GM18870 (cell line): ENCODE results near the gene PCCA.
"Not testable (repeated sequence)": the region's sequence is repeated elsewhere in the genome, so short reads cannot be mapped to it uniquely, and the experiment has no call there.

ENCODE experiments used
- ATAC-seq: cut with Tn5 transposase; IDR thresholded peaks from one replicate; pipeline ENCODE4 v1.9.1; 2021; ENCODE audit warnings: moderate library complexity; ENCODE audit not compliant: unreplicated experiment

The PCCA gene

DNA sequence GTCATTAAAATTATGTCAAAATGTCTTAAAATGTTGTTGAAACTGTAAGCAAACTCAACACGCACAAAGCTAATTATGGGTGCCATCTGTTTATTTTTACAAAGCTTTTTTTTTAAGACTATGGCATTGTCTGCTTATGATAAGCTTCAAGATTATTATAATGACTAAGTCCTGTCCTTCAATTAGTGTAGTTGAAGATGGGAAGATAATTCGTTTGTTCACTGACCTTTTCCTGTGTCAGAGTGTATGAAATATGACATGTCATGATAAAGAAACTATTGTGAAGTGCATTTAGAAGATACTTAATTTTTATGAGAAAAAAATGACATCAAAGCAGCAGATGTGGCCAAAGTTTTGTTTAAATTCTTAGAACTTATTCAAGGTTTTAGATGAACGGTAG, 211.3 kb downstream of the PCCA start:
- no peak for ATAC-seq

DNA sequence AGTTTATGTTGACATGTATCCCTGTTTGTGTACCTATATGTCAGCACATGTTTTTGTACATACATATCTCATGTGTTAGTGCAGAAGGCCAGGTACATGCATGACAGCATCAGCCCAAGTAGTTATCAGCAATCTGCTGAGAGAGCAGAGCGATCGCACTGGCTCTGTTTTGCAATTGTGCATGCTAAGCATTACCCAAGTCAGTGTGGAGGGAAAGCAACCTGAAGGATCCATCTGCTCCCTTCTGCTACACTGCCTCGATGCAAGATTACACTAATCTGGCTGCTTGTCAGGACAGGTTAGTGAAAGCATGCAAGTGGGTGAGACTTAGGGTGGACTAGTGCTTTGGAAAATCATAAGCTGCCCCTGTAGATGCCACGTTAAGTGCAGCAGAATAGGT, 211.8 kb downstream of the PCCA start:
- ATAC-seq: no peak

GRCh38 chr13:100301418-100301817, 212.5 kb downstream of the PCCA start:
- ATAC-seq: no peak

DNA sequence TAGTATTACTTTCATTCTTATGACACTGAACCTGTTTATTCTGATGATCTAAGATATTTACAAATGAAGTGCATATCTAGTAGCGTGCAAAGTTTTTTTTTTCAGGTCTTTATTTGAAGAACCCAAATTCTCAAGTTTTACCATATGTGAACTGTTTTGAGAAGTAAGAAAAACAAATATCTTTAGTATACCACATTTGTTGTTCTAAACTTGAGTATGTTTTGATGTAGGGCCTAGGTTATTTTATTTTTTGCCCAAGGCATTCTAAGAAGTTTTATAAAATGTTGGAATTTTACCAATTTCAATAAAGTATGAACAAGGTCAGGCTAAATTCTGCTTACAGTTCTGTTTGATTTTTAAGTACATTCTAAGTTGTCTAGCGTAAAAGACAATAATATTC, 213.5 kb downstream of the PCCA start:
- no peak for ATAC-seq

DNA sequence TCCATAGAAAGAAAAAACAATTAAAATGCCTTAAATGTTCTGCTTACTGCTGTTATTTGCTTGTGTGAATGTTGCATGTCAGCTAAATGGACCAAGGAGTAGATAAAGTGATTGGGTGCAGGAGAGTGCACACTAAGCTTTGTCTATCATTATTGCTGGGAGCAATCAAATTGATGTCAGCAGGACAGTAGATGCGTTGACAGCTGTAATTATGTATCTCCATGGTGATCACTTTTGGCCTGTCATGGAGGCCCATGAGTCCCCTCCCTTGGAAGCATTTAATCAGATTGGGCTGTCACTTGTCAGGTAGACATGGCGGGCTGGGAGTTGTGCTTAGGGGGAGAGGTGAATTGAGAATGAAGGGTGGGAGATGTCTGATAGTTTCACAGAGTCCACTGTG, 215.3 kb downstream of the PCCA start:
- ATAC-seq: no peak

GRCh38 chr13:100305398-100305797, 216.5 kb downstream of the PCCA start:
- ATAC-seq: no peak

- ATAC-seq: no peak
These were observed 217.1 kb downstream of the PCCA start for GRCh38 chr13:100306030-100306429.

- ATAC-seq: no peak
These were observed 217.6 kb downstream of the PCCA start for GRCh38 chr13:100306434-100306999.

DNA sequence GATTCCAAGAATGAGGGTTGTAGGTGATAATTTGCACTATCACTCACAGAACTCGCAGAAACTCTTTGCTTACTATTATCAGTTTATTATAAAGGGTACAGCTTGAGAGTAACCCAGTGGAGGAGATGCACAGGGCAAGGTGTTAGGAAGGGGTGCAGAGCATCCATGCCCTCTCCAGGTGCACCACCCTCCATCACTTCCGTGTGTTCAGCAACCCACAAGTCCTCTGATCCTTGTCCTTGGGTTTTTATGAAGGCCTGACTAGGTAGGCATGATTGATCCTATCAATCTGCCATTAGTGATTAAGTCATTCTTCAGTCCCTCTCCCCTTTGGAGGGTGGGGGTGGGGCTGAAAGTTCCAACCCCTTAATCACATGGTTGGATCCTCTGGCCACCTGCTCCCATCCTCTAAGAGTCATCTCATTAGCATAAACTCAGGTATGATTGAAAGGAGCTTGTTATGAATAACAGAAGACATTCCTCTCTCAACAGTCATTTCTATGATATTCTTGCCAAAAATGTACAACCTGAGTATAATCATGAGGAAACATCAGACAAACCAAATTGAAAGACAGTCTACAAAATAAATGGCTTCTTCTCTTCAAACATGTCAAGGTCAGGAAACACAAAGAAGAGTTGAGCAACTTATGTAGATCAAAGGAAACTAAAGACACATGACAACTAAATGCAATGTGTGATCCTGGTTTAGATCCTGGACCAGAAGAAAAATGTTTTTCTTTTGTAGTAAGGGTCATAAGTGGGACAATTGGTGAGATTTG, 225.4 kb downstream of the PCCA start:
- no peak for ATAC-seq

DNA sequence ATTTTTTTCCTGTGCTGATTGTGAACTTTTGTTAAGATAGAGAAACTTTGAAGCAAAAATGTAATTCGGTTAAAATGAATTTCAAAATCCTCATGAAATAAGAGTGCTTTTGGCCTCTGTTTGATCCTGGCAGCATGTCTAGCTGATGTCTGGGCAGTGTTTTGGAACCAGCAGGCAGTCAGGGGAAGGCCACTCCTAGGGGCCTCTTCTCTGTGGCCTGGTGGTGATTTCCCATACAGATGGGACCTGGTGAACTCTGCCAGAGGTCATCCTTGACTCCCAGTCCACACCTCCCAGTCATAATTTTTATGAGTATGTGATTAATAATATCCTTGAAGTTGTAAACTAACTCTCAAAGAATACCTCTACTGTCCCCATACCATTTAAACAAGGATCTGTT, 226.6 kb downstream of the PCCA start:
- ATAC-seq: no peak

DNA sequence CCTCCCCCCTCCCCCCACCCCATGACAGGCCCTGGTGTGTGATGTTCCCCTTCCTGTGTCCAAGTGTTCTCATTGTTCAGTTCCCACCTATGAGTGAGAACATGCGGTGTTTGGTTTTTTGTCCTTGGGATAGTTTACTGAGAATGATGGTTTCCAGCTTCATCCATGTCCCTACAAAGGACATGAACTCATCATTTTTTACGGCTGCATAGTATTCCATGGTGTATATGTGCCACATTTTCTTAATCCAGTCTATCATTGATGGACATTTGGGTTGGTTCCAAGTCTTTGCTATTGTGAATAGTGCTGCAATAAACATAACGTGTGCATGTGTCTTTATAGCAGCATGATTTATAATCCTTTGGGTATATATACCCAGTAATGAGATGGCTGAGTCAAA, 229.6 kb downstream of the PCCA start:
- not testable (repeated sequence) for ATAC-seq

GRCh38 chr13:100323937-100324336, 235.0 kb downstream of the PCCA start:
- no peak for ATAC-seq

DNA sequence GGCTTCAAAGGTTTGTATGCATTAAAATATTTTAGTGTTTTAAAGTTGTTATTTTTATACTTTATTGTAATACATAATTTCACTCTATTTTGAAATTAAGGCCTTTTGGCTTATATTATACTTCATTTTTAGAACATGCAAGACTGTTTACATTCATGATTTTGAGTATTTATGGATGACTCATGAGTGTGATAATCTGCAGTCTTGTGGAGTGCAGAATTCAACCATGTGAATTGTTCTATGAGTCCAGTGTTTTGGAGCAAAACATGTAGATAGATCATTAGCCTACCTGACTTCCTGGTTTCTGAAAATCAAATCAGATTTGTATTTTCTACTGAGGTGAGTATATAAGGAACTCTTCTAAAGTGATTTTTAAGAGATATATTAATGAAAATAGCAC, 241.8 kb downstream of the PCCA start:
- no peak for ATAC-seq

DNA sequence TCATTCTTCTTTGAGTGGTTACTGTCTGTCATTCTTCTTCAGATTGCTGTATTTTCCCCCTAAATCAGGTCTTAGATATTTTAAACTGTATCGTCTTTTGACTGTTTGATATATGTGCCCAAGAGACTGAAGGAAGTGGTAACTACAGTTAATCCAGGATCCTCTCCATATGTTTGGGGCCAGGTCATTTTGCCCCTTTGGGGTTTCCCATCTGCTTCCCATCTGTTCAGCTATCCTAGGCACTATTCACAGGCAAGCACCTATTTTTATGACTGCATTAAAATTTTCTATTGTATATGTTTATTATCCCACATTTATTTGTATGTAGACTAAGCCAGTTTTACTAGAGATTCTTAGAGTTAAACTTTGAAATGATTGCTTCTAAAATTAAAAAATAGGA, 244.2 kb downstream of the PCCA start:
- ATAC-seq: no peak

DNA sequence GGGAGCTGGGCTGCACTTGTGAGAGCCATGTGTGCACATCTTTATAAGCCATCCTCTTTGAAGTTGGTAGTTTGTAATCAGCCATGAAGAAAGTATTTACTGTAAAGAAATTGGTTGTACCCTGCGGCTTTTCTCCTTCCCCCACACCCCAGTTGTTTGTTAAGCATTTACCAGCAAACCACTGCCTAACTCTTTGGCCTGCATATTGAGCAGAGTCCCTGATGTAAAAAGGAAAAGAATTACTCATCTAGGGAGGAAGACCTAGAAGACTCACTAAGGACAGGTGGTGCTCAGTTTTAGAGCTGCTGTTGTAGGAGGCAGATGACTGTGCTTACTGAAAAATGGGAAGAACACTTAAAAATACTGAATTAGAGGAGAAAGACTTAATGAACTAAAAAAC, 245.3 kb downstream of the PCCA start:
- ATAC-seq: peak; percentile 83

DNA sequence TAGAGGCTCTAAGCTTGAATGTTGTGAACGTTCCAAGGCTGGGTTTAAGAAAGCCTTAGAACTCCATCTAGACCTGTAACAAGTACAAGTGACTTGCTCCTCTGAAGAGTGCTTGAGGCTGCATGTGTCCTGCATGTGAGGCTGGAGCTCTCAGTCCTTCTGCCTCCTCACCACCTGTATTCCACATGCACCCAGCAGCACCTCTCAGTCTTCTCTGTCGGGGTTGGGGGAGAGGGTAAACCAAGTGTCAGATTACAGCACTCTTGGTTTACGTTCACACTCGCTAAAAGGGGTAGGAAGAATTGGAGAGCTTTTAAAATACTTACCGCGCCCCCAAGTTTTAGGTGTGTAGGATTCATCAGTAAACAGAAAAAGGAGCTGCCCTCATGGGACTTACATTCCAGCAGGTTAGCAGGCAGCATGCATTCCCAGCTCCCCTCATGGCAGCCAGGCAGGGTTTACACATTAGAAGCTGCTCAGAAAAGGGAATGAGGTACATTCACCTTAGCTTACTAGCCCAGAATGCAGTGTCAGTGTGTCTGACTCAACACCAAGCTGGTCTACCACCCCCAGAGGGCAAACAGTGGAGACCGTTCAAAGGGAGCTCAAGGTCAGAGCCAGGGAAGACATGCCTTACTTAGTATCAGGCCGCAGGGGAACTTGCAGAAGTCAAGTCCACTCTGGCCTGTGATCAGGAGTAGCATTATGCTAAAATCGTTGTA, 248.1 kb downstream of the PCCA start:
- no peak for ATAC-seq

DNA sequence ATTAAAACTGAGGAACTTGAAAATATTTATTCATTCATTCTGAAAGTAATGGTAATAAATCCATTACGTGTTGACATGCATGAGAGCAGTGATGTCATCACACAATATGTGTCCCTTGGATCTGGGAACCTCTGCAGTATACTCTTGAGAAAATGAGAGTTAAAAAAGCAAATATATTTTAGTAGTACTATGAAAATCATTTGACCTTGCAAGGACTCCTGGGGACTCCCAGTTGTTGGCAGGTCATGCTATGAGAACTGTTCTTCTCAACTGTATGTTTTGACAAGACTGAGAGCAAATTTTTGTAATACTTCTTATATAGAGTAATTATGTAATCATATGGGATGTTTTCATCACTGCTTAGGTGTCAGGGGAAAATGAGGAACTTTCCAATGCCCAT, 249.4 kb downstream of the PCCA start:
- ATAC-seq: no peak

- ATAC-seq: no peak
These were observed 250.6 kb downstream of the PCCA start for GRCh38 chr13:100339411-100339940.

GRCh38 chr13:100340865-100341264, 252.0 kb downstream of the PCCA start:
- ATAC-seq: no peak

- no peak for ATAC-seq
These were observed 252.4 kb downstream of the PCCA start for GRCh38 chr13:100341327-100341726.

- ATAC-seq: no peak
These were observed 255.7 kb downstream of the PCCA start for GRCh38 chr13:100344544-100344943.

- no peak for ATAC-seq
These were observed 259.1 kb downstream of the PCCA start for GRCh38 chr13:100347968-100348367.
